Measurements from ENCODE around the gene GRM7.

The GRM7 gene

GRCh38 chr3:7400360-7400759 is 539.4 kb downstream of the GRM7 start:
- no peak for DNase-seq (ENCODE audit: low read depth)

- DNase-seq (ENCODE audit: low read depth): no peak
These were observed 540.5 kb downstream of the GRM7 start for GRCh38 chr3:7401418-7401817.

DNA sequence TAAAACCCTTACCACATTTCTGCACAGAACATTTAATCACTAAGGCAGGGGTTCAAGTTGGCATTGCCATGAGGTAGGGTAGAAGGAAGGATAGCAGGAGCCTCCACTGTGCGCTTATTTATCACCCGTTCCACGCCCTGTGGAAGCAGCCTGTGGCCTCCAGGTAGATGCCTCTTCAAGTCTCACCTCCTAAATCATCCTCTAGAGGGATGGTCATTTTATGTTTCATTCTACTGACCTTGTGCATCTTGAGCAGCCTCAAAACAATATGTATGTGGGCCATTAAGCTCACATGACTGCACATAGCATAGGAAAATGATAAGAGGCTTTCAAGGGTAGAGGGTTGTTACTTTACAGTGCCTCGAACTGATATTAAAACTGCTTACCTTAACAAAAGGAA is 546.2 kb downstream of the GRM7 start:
- DNase-seq (ENCODE audit: low read depth): no peak

- DNase-seq (ENCODE audit: low read depth): no peak
These were observed 549.9 kb downstream of the GRM7 start for GRCh38 chr3:7410782-7411181.

GRCh38 chr3:7421065-7421464 is 560.1 kb downstream of the GRM7 start:
- no peak for DNase-seq (ENCODE audit: low read depth)

DNA sequence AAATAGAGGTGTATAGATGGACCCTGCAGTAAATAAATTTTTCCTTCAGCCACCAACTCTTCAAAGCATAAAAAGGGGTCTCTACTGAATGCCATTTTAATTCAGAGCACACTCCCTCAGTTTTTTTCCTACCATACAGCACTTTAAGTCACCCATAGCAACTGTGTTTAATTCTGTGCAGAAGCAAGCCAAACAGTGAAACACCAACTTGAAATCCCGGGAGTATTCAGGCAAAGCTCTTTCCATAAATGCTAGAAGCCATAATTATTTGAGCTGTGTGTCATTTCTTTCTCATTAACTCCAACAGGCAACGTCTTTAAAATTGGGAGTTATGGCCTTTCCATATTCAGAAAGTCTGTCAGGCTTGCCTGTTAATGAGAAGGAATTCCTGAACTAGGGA is 562.1 kb downstream of the GRM7 start:
- no peak for DNase-seq (ENCODE audit: low read depth)

- DNase-seq (ENCODE audit: low read depth): no peak
These were observed 563.1 kb downstream of the GRM7 start for GRCh38 chr3:7423995-7424394.

GRCh38 chr3:7428206-7428718 is 567.3 kb downstream of the GRM7 start:
- no peak for DNase-seq (ENCODE audit: low read depth)

DNA sequence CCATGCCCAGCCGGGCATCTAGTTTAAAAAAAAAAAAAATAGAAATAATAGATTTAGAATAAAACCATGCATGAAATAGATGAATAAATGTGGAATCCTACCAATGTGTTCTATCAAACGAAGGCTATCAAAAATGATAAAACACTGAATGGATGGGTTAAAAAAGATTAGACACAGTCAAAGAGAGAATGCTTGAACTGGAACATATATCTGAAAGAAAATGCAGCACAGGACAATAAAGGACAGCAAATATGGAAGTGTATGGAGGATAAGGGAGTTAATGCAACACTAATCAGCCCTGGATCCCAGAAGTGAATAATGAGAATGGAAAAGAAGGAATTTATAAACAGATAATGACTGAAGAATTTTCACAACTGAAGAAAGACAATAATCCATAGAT is 571.7 kb downstream of the GRM7 start:
- DNase-seq (ENCODE audit: low read depth): no peak

DNA sequence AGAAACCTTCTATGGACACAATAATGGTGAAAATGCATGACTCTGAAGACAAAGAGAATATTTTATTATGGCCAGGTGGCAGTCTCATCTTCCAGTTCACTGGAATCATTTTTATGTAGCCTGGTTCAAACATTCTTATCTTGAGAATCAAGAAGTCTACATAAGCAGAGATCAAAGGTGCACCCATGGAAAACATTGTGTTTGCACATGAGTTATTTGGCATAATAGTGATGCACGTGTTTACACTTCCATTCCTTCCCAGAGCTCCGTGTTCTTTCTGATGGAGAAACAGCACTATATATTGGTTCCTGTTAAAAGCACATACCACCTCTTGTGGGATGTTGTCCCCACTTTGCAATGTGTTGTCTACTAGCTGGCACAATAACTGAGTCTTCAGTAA is 572.2 kb downstream of the GRM7 start:
- no peak for DNase-seq (ENCODE audit: low read depth)

DNA sequence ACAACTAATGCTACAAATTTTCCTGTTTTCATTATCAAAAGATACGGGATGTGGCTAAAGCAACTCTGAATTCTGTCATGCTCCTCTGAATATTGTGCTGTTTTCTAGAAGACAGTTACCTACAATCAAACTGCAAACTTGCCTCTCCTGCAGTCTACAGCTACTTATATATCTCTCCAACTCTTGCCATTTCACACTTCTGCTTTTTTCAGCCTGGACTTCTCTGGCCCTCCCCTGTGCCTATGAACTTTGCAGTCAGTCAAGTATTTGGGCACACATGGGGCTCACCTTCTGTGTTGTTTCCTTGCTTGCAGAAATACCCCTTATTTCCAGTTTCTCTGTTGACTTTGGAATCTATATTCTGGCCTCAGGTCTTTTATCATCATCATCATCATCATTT is 575.6 kb downstream of the GRM7 start:
- no peak for DNase-seq (ENCODE audit: low read depth)

- DNase-seq (ENCODE audit: low read depth): no peak
These were observed 576.3 kb downstream of the GRM7 start for GRCh38 chr3:7437231-7437630.

- no peak for DNase-seq (ENCODE audit: low read depth)
These were observed 578.3 kb downstream of the GRM7 start for GRCh38 chr3:7439101-7439680.

- DNase-seq (ENCODE audit: low read depth): no peak
These were observed 584.0 kb downstream of the GRM7 start for GRCh38 chr3:7444886-7445285.

- DNase-seq (ENCODE audit: low read depth): no peak
These were observed 584.4 kb downstream of the GRM7 start for GRCh38 chr3:7445331-7445730.

GRCh38 chr3:7447197-7447769 is 586.4 kb downstream of the GRM7 start:
- DNase-seq (ENCODE audit: low read depth): no peak

DNA sequence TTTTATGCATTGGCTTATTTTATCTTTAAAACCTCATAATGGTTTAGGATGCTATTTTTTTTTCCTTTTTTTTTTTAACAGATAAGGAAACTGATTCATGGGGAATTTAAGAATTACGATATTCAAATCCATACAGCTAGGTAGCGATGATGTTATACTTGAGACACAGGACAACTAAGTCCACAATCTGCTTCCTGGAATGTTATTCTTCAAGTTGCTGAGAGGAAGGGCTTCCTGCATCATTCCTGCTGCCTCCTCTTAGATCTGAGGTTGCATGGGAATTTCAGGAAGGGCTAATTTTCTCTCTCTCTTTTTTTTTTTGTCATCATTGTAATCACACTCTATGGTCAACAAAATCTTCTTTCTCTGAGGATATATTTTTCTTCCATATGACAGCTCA is 595.5 kb downstream of the GRM7 start:
- no peak for DNase-seq (ENCODE audit: low read depth)

- DNase-seq (ENCODE audit: low read depth): no peak
These were observed 600.4 kb downstream of the GRM7 start for GRCh38 chr3:7461202-7461825.

DNA sequence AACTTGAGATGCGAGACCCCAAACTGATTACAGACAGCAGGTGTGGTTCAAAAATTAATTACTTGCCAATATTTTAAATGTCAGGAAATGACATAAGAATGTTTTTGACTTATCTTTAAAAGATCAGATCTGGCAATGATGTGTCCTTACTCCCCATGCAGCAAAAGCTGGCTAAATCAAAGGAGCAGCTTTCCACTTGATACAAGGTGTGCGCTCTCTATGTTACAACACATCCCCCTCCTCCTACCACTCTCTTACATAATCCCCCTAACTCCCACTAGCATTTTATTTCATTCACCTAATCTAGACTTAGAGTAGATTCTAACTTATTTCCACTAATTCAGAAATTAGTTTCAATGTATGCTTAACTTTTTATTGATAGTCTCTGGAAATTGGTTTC is 609.0 kb downstream of the GRM7 start:
- DNase-seq (ENCODE audit: low read depth): no peak

DNA sequence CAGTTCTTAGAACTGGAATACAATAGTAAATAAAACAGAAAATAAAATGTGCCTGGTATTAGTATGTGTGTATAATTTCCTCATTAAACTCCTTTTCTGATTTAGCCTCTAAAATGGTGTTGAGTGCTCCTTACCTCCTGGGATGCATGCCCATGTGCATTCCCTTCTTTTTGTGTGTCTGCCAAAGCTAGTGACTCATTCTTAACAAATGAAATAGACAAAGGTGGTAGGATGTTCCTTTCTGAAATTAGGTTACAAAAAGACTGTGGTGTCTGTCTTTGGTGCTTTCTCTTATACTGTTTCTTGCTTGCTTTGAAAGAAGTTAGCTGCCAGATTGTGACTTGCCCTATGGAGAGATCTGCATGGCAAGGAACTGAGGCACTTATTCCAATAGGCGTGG is 623.7 kb downstream of the GRM7 start:
- no peak for DNase-seq (ENCODE audit: low read depth)

GRCh38 chr3:7487763-7488162 is 626.8 kb downstream of the GRM7 start:
- DNase-seq (ENCODE audit: low read depth): no peak

- no peak for DNase-seq (ENCODE audit: low read depth)
These were observed 628.5 kb downstream of the GRM7 start for GRCh38 chr3:7489417-7489816.

- DNase-seq (ENCODE audit: low read depth): no peak
These were observed 637.8 kb downstream of the GRM7 start for GRCh38 chr3:7498715-7499114.

- no peak for DNase-seq (ENCODE audit: low read depth)
These were observed 642.5 kb downstream of the GRM7 start for GRCh38 chr3:7503431-7503830.
